Measurements from ENCODE around the gene TFCP2L1. TPM values are rescaled to one million over a fixed set of nuclear protein-coding genes. Genes with fewer than 3 reads are reported as not detected.

Gene TFCP2L1
- total RNA-seq, 1 donor, result under 0.01 TPM

DNA sequence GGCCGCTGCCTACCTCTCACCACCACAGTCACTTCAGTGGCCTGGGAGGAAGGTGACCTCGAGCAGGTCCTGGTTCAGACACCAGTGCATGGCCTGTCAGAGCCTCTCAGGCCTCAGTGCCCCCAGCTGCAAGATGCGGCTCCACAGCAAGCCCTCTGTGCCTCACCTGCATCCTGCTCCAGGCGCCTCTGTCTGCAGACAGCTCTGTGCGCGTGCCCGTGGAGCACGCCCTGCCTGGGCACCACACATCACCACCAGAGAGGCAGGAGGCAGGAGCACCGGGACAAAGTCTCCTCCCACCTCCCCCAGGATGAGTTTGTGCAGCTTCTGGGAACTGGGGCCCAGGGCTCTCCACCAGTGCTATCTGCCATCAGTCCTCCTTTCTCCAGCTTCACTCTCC, 98.7 kb downstream of the TFCP2L1 start:
- peaks cover under 1% of the 10 kb centered on the region for H3K27me3 ChIP-seq (ENCODE audit: insufficient read depth, low read length)
- H3K9me3 ChIP-seq (ENCODE audit: low read depth, low read length), result no peaks in the 10 kb centered on the region
- H2AFZ ChIP-seq (ENCODE audit: low read length), result no peak overlapping the region
- no peaks in the 10 kb centered on the region for H3K36me3 ChIP-seq (ENCODE audit: insufficient read depth, low read length)
- no peak overlapping the region for H3K27ac ChIP-seq (ENCODE audit: low read depth, low read length)
- H4K20me1 ChIP-seq (ENCODE audit: insufficient read depth, low read length), result no peaks in the 10 kb centered on the region
- no peak for DNase-seq (ENCODE audit: insufficient read length, low spot score, missing footprints)
- no peak overlapping the region for H3K4me2 ChIP-seq (ENCODE audit: insufficient read depth, low read length)
- H3K4me1 ChIP-seq (ENCODE audit: insufficient read depth, low read length), result no peaks in the 10 kb centered on the region
- TF ChIP-seq CTCF (IDR thresholded peaks at IDR 0.05; ENCODE audit: extremely low read depth, low read depth, low read length), result no peak
- H3K79me2 ChIP-seq (ENCODE audit: insufficient read depth, low read length), result no peaks in the 10 kb centered on the region
- H3K4me3 ChIP-seq (ENCODE audit: insufficient read depth, low read length), result no peak overlapping the region

DNA sequence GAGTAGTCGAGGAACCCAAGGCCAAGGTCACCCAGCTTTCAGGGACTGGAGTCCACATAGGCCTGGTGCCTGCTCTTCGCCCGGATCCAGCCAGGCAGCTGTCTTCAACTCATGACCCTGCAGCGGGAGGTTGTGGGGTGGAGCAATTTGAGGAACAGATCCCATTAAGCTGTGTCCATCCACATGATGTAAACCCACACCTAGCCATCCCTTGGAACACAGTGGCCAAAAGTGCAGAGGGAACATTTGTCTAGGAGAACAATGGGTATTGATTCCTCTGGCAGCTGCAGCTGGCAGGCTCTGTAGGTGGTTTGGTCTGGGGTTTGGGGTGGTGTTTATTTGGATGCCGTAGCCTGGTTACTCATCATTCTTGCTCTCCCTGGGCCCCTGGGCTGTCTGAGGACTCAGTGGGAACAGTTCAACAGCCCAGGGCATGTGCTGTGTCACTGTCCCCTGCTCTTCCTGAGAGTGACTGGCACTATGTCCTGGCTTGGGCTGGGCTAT, 99.4 kb downstream of the TFCP2L1 start:
- no peaks in the 10 kb centered on the region for H3K4me1 ChIP-seq (ENCODE audit: insufficient read depth, low read length)
- H3K4me3 ChIP-seq (ENCODE audit: insufficient read depth, low read length), result no peak overlapping the region
- no peaks in the 10 kb centered on the region for H3K36me3 ChIP-seq (ENCODE audit: insufficient read depth, low read length)
- H3K27me3 ChIP-seq (ENCODE audit: insufficient read depth, low read length), result peaks cover 5% of the 10 kb centered on the region
- DNase-seq (ENCODE audit: insufficient read length, low spot score, missing footprints), result no peak
- H3K27ac ChIP-seq (ENCODE audit: low read depth, low read length), result no peak overlapping the region
- H3K79me2 ChIP-seq (ENCODE audit: insufficient read depth, low read length), result no peaks in the 10 kb centered on the region
- no peaks in the 10 kb centered on the region for H4K20me1 ChIP-seq (ENCODE audit: insufficient read depth, low read length)
- H2AFZ ChIP-seq (ENCODE audit: low read length), result no peak overlapping the region
- H3K9me3 ChIP-seq (ENCODE audit: low read depth, low read length), result no peaks in the 10 kb centered on the region
- H3K4me2 ChIP-seq (ENCODE audit: insufficient read depth, low read length), result no peak overlapping the region
- no peak for TF ChIP-seq CTCF (IDR thresholded peaks at IDR 0.05; ENCODE audit: extremely low read depth, low read depth, low read length)

- H3K27ac ChIP-seq (ENCODE audit: low read depth, low read length), result no peak overlapping the region
- H3K27me3 ChIP-seq (ENCODE audit: insufficient read depth, low read length), result peaks cover 10% of the 10 kb centered on the region
- no peaks in the 10 kb centered on the region for H4K20me1 ChIP-seq (ENCODE audit: insufficient read depth, low read length)
- H2AFZ ChIP-seq (ENCODE audit: low read length), result no peak overlapping the region
- no peaks in the 10 kb centered on the region for H3K9me3 ChIP-seq (ENCODE audit: low read depth, low read length)
- no peaks in the 10 kb centered on the region for H3K4me1 ChIP-seq (ENCODE audit: insufficient read depth, low read length)
- H3K4me3 ChIP-seq (ENCODE audit: insufficient read depth, low read length), result no peak overlapping the region
- no peak overlapping the region for H3K4me2 ChIP-seq (ENCODE audit: insufficient read depth, low read length)
- no peak for DNase-seq (ENCODE audit: insufficient read length, low spot score, missing footprints)
- no peaks in the 10 kb centered on the region for H3K36me3 ChIP-seq (ENCODE audit: insufficient read depth, low read length)
- no peak for TF ChIP-seq CTCF (IDR thresholded peaks at IDR 0.05; ENCODE audit: extremely low read depth, low read depth, low read length)
- no peaks in the 10 kb centered on the region for H3K79me2 ChIP-seq (ENCODE audit: insufficient read depth, low read length)
These were observed 99.9 kb downstream of the TFCP2L1 start for GRCh38 chr2:121185111-121185510.

GRCh38 chr2:121184248-121184862, 100.6 kb downstream of the TFCP2L1 start:
- H3K4me1 ChIP-seq (ENCODE audit: insufficient read depth, low read length), result no peaks in the 10 kb centered on the region
- H2AFZ ChIP-seq (ENCODE audit: low read length), result no peak overlapping the region
- no peaks in the 10 kb centered on the region for H4K20me1 ChIP-seq (ENCODE audit: insufficient read depth, low read length)
- no peak overlapping the region for H3K27ac ChIP-seq (ENCODE audit: low read depth, low read length)
- H3K4me2 ChIP-seq (ENCODE audit: insufficient read depth, low read length), result no peak overlapping the region
- TF ChIP-seq CTCF (IDR thresholded peaks at IDR 0.05; ENCODE audit: extremely low read depth, low read depth, low read length), result no peak
- no peak overlapping the region for H3K4me3 ChIP-seq (ENCODE audit: insufficient read depth, low read length)
- no peak for DNase-seq (ENCODE audit: insufficient read length, low spot score, missing footprints)
- H3K27me3 ChIP-seq (ENCODE audit: insufficient read depth, low read length), result peaks cover 11% of the 10 kb centered on the region
- no peaks in the 10 kb centered on the region for H3K9me3 ChIP-seq (ENCODE audit: low read depth, low read length)
- no peaks in the 10 kb centered on the region for H3K79me2 ChIP-seq (ENCODE audit: insufficient read depth, low read length)
- H3K36me3 ChIP-seq (ENCODE audit: insufficient read depth, low read length), result no peaks in the 10 kb centered on the region
